ENCODE measurements around the gene SLC9A4.

GRCh38 chr2:102512161-102512560, 39.1 kb downstream of the SLC9A4 start:
- no peak for TF ChIP-seq CTCF (IDR thresholded peaks at IDR 0.05)
- TF ChIP-seq EZH2 (IDR thresholded peaks at IDR 0.05; ENCODE audit: borderline replicate concordance, insufficient read depth, low read depth, low read length, poor library complexity, severe bottlenecking) = no peak

Measured in B cell (primary cell).